Mononuclear cell (primary cell): ENCODE measurements around the gene GSE1. TPM values are rescaled to one million over a fixed set of nuclear protein-coding genes. Genes with fewer than 3 reads are reported as not detected.

Experiments used
- H3K27me3 ChIP-seq: 2 replicates; pipeline ENCODE4 v1.6.0; 2011; ENCODE audit warnings: low read length, control low read depth; ENCODE audit not compliant: insufficient read depth
- H3K4me1 ChIP-seq: 2 replicates; pipeline ENCODE4 v1.5.1; 2011; ENCODE audit warnings: mild to moderate bottlenecking, low read length, control low read depth; ENCODE audit not compliant: insufficient read depth
- H3K4me3 ChIP-seq: 2 replicates; pipeline ENCODE4 v1.5.1; 2011; ENCODE audit warnings: mild to moderate bottlenecking, low read length, moderate library complexity
- H3K9me3 ChIP-seq: 2 replicates; pipeline ENCODE4 v1.5.1; 2011; ENCODE audit warnings: low read depth, mild to moderate bottlenecking, control low read depth, low read length
- total RNA-seq: library from RNA; depleted of rRNA; stranded (reverse); fragments of >200 nt; gene quantifications from one replicate; pipeline ENCODE4 v1.2.3, GENCODE V29; 2012

The GSE1 gene
- total RNA-seq, 1 donor = 34.3 TPM

DNA sequence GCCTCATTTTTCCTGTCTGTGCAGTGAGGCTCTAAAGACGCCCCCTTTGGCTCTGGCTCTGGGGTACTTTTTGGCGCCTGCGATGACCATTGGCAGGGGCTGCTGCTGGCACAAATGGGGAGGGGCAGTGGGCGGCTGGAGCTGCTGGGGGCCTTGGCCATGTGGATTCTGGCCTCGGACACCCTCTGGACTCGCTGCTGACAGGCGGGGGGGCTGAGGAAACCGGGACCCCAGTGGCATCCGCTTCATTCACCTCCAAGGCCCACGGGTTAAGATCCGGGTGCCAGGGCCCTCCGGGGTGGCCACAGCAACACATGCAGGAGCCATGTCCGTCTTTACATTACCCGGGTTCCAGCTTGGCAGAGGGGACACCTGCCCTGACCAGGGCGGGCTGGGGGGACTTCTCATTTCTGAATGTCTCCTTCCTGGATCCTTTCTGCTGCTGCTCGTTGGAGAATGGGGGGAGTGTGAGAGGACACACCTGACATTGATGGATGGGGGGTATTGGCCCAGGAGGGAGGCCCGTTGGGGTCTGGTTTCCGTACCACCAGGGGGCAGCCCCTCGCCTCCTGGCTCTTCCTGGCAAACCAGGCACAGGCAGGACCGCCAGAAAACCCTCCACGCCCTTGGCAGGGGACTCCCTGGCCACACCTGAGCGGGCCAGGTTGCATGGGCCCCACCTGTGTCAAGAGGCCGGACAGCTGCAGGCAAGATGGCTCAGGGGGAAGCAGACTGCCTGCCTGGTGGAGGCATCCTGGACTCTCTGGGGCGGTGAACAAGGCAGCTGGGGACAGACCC, 21.8 kb downstream of the GSE1 start:
- H3K9me3 ChIP-seq = no peaks in the 10 kb centered on the region
- no peaks in the 10 kb centered on the region for H3K4me1 ChIP-seq
- no peaks in the 10 kb centered on the region for H3K27me3 ChIP-seq
- no peak overlapping the region for H3K4me3 ChIP-seq

DNA sequence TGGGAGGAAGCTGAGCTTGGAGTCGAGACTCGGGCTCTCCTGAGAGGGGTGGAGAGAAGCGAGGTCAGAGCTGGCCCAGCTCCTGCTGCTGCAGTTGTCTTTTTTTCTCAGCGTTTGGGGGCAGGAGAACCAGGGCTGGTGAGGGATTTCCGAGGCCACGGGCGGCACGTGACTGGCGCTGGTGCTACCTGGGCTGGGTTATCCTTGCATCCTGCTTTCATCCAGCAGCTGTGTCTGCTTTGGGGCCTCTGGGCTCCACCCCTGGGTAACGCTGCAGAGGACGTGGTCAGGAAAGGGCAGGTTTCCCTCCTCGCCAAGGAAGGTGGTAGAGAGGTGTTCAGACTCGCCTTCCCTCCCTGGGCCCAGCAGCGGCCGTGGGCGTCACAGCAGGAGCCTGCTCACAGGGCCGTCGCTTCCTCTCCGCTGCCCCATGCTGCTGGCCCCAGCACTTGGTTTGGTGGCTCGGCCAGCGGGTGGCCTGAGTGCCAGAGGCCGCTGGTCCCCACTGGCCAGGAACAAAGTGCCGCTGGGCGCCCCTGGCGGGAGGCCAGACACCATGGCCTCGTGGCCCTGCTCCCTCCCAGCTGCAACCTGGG, 22.5 kb downstream of the GSE1 start:
- Histone ChIP-seq H3K4me3 (no peak overlapping the region), H3K27me3 (no peaks in the 10 kb centered on the region), H3K4me1 (no peaks in the 10 kb centered on the region), H3K9me3 (no peaks in the 10 kb centered on the region)

DNA sequence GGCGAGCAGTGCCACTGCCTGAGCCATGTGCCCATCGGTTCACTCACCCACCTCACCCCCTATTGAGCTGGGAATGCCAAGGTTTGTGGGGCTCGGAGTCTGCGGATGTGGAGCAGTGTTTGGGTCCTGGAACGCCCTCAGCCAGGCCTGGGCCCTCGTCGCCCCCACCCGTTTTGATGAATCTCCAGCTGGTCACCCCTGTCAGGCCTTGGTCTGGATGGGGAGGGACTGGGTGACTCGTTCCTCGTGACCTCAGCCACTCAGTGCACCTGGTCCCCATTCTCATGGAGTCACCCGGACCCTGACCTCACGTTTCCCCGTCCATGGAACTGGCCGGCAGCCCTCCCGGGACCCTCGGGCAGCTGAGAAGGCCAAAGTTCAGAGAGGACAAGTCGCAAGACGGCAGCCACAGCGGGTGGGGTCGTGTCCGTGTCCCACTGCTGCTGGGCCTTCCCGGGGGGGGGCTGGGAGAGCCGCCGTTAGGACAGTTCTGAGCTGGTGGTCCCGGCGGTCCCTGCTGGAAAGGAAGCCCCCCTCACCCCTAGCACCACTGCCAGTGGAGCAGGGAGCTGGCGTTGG, 23.2 kb downstream of the GSE1 start:
- Histone ChIP-seq H3K27me3 (no peaks in the 10 kb centered on the region), H3K4me1 (no peaks in the 10 kb centered on the region), H3K4me3 (no peak overlapping the region), H3K9me3 (no peaks in the 10 kb centered on the region)

DNA sequence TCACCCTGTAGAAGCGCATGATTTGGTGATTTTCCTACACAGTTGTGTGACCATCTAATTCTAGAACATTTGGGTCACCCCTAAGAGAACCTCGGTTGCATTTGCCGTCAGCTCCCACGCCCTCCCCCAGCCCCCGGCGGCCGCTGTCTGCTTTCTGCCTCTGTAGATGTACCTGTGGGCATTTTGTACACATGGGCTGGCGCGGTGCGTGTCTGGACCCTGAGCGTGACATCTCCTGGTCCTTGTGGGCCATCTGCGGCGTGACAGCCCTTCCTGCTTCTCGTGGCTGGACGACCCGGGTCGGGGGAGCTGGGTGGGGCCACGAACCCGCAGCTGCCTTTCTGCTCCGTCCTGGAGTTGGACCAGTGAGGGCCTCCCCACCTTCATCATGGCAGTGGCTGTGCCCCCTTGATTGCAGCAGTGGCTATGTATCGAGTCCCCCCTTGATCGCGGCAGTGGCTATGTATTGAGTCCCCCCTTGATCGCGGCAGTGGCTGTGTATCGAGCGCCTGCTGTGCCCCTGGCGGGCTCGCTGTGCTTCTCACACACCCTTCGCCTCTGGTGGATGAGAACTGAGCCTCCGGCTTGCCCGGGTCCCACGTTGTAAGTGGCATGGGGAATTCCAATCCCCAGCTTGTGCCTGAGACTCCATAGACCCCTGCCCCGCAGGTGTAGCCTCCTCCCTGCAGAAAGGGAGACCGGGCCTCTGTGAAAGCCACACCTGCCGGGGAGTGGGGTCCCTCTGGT, 24.1 kb downstream of the GSE1 start:
- peaks cover 9% of the 10 kb centered on the region for H3K4me1 ChIP-seq
- no peak overlapping the region for H3K4me3 ChIP-seq
- no peaks in the 10 kb centered on the region for H3K27me3 ChIP-seq
- H3K9me3 ChIP-seq = no peaks in the 10 kb centered on the region

DNA sequence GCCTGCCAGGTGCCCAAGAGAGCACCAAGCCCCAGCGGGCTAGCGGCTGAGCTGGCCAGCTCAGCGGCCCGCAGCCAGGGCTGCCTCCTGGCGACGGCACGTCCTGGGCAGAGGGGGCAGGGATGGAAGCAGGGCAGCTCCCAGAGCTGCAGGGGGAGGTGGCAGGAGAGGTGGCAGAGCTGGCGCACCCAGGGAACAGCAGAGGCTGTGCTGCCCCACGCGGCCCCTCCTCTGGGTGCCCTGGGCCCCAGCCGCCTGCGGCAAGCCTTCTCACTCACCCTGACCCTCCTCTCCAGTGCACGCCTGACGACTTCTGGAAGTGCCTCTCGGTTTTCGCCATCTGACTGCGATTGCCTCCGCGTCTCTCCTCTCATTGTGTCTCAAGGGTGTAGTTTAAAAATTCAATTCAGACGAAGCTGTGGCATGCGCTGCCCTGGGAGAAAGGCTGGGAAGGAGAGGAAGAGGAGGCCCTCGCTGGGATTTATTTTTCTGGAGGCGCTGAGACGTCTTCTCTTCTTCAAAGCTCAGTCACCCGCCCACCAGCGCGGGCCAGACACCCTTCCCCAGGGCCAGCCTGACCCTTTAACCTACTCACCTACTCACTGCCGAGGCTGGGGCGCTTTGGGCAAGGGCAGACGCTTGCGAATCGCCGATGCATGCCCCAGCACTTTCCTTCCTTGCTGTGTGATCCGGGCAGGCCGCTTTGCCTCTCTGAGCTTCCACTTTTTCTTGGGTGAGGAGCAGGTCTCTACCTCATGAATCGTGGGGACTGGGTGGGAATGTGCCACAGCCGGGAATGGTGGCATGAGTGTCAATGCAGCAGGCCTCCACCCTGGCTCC, 24.9 kb downstream of the GSE1 start:
- Histone ChIP-seq H3K27me3 (no peaks in the 10 kb centered on the region), H3K4me3 (no peak overlapping the region), H3K4me1 (peaks cover 17% of the 10 kb centered on the region), H3K9me3 (no peaks in the 10 kb centered on the region)

DNA sequence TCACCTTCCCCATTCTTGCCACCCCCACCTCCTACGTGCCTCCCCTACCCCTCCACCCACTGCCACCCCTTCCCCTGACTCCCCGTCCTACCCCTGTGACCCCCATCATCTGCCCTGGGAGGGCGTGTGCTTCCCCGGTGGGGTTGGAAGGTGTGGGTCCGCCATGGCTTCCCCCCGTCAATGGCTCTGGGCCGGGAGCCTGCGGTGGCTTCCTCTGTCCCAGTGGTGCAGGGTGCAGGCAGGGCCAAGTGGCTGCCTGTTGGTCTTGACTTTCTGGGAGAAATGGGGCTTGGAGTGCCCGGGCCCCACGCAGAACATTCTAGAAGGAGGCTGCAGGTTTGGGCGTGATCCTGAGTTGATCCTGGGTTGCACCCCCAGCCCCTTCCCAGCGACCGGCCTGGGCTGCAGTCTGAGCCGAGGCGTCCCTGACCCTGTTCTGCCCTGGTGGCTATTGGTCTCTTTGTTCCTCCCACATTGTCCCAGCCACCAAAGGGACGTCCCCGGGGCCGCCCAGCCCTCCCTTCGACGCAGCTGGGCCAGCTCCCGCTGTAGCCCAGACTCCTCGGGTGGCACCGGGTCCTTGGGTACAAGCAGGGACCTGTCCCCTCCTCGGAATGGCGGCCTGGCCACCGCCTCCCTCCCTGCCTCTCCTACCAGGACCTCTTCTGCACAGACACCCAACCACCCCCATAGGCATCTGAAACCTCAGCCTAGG, 25.7 kb downstream of the GSE1 start:
- H3K9me3 ChIP-seq = no peaks in the 10 kb centered on the region
- no peaks in the 10 kb centered on the region for H3K27me3 ChIP-seq
- H3K4me3 ChIP-seq = no peak overlapping the region
- peaks cover 25% of the 10 kb centered on the region for H3K4me1 ChIP-seq

DNA sequence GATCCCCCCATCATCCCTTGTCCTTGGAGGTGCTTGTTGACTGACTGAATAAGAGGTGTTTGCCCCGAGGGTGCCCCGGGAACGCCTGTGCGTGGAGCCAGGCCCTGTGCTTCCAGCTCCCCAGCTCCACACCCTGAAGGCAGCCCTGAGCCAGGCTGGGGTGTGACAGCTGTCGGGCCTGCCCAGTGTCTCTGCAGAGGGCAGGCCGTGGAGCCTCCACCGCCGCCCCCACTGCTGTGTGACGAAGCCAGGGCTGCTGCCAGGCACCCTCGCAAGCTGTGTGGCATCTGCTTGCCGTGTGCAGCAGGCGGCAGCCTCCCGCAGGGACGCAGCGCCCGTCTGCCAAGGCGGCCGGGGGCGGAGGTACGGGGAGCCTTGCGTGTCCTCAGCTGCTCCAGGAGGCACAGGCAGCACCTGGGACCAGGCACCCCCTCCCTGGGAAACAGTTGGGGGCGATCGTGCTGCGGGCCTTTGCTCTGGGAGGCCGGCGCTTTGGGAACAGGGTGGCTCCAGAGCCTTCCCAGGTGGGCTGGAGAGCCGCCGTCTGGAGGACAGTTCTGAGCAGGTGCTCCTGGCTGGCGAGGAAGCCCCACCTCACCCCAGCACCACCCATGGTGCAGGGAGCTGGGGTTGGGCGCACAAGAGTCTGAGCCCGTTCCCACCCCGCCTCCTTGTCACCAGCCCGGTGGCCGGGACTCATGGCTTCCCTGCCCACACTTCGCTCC, 26.6 kb downstream of the GSE1 start:
- Histone ChIP-seq H3K9me3 (no peaks in the 10 kb centered on the region), H3K27me3 (no peaks in the 10 kb centered on the region), H3K4me1 (peaks cover 27% of the 10 kb centered on the region), H3K4me3 (no peak overlapping the region)

DNA sequence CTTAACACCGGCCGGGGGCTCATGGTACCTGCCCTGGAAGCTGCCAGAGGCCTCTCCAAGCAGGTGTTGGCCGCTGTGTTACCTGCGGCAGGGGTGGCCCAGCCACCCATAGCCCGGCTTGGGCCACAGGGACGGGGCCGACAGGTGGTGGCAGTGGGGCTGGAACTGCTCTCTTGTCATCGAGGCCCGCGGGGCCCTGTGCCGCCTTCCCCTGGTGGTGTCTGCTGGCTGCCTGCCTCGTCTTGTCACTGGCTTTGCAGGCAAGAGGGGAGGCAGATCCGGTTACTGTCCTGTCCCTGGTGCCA, 27.1 kb downstream of the GSE1 start:
- no peak overlapping the region for H3K4me3 ChIP-seq
- H3K4me1 ChIP-seq = peaks cover 27% of the 10 kb centered on the region
- no peaks in the 10 kb centered on the region for H3K27me3 ChIP-seq
- H3K9me3 ChIP-seq = no peaks in the 10 kb centered on the region

DNA sequence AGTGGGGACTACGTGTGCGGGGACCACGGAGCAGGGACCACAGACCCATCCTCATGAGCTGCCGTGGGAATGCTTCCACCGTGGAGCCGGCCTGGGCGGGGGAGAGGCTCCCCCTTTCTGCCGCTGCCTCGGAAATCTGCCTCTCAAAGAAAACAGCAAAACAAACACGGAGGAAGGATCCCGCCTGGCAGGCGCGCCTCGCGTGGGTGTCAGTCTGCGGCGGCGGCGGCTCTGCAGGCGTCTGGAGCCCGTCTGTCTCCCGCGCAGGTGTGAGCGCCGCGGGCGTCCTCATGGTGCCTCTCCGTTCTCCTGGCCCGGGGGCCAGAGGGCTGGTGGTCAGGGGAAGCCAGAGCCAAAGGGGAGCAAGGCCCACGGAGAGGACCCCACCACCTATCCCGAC, 27.5 kb downstream of the GSE1 start:
- H3K4me1 ChIP-seq = peaks cover 27% of the 10 kb centered on the region
- no peak overlapping the region for H3K4me3 ChIP-seq

DNA sequence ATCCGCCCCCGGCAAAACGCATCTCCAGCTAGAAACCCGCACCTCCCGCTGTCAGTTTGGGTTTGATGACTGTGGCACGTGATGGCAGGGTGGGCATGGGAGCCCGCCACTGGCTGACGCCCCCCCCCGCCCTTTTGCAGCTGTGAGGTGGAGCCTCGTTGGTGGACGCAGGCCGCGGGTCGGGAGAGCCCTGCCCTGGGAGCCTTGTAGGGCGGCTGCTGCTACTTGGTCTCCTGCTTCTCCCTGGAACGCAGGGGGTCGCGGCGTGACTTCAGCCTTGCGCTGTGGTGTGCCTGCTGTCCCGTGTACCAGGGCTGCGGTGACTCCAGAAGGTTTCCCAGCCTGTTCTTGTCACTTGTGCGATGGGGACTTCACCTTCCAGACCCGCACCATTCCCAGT, 28.2 kb downstream of the GSE1 start:
- no peak overlapping the region for H3K4me3 ChIP-seq
- H3K27me3 ChIP-seq = no peaks in the 10 kb centered on the region
- peaks cover 27% of the 10 kb centered on the region for H3K4me1 ChIP-seq

More for the DNA sequence above, 27.5 kb downstream of the GSE1 start:
- H3K9me3 ChIP-seq = no peaks in the 10 kb centered on the region
- H3K27me3 ChIP-seq = no peaks in the 10 kb centered on the region

DNA sequence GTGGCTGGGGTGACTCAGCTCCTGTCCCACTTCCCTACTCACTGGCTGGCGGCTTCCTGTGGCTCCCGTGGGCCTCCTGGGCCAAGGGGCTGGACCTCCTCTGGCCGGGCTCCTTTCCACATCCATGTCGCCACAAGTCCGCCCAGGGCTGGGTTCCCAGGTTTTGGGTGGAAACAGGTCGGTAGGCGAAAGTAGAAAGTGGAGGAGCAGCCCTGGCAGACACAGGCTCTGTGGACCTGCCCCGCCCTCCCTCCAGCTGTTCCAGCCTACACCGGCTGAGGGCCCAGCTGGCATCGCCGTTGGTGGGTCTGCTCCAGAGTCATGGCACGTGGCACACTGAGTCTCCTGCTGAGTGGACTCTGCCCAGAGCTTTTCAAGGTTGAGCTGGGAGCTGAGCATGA, 28.7 kb downstream of the GSE1 start:
- H3K27me3 ChIP-seq = no peaks in the 10 kb centered on the region
- H3K4me1 ChIP-seq = peaks cover 27% of the 10 kb centered on the region
- no peaks in the 10 kb centered on the region for H3K9me3 ChIP-seq
- no peak overlapping the region for H3K4me3 ChIP-seq

More for the DNA sequence above, 28.2 kb downstream of the GSE1 start:
- no peaks in the 10 kb centered on the region for H3K9me3 ChIP-seq

DNA sequence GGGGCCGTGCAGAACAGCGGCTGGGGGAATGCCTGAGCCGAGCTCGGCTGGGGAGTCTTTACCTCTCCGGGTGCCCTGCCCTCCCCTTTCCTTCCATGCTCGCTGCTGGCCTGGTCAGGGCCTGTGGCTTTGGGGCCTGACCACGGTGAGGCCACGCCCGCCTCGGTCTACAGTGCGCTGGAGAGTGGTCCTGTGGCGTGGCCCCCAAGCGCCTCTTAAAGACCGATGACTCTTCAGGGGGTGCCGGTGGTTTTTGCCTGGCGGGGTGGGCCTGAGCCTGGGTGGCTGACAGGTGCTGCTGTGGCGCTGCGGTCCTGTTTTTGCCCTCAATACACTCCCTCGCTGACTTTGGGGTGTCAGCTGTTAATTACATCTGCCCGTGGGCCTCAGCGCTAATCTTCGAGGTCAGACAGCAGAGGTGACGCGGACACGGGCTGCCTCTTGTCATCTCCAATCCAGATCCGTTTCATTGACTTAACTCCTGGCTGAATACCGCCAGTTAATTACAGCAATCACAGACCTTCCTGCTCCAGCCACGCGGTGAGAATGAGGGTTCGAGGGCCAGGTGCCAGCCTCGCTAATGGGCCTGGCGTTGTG, 29.7 kb downstream of the GSE1 start:
- H3K27me3 ChIP-seq = no peaks in the 10 kb centered on the region
- H3K4me3 ChIP-seq = no peak overlapping the region
- H3K9me3 ChIP-seq = no peaks in the 10 kb centered on the region
- H3K4me1 ChIP-seq = peaks cover 27% of the 10 kb centered on the region

DNA sequence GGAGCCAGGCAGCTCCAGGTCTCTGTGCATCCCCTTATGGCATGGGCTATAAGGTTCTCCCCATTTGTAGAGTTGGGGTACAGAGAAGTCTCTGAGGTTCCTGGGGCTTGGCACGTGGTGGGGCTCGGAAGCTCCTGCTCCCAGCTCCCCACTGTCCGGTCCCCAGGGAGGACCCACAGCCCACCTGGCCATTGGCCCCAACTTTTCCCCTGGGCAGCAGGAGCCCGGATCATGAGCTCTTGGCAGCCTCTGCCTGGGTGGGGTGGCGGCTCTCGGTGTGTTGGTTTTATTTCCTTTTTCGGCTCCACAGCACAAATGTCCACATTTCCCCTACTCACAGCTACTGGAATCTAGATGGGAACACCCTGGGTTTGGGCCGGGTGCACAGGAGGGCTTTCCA, 30.5 kb downstream of the GSE1 start:
- H3K27me3 ChIP-seq = no peaks in the 10 kb centered on the region
- H3K4me3 ChIP-seq = no peak overlapping the region
- no peaks in the 10 kb centered on the region for H3K9me3 ChIP-seq
- H3K4me1 ChIP-seq = peaks cover 27% of the 10 kb centered on the region
